NCI-H2029 (cell line): ENCODE results near the gene LRRC66.

Experiments
- DNase-seq: peaks from one replicate; lab custom pipeline; 2025; lab: John Stamatoyannopoulos, UW

LRRC66 gene

DNA sequence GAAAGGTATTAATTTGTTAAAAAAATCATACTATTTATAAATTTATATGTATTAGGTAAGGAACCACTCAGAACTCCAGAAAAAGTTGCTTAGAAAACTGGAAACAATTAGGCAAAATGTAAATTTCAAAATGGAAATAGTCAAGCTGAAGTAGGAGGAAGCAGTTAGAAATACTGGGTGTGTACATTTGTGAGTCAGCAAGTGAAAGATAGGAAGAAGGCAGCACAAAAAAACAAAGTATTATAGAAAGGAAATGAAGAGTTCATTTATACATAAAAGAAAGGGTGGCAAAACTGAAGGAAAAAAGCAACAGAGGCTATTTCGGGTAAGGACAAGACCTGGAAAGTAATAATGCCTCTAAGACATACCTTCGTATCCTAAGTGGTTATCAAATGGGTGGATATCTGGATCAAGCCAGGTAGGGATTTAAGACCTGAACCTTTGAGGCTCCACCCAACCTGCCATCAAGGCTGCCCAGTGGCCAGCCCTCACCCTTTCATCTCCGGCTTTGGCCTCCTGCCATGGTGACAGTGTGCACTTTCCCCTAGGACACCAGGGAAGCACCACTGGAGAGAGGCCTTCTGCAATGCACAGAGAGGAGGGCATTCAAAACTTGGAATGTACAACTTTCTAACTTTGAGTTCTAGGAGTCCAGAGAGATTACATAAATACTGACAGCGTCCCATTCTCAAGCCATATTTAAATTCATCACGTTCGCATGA is at the start of gene LRRC66:
LRRC66 (minus strand) TSS at position 428 of the 722 bp plus-strand sequence. CDS start 2,750 bp downstream, outside the sequence.
- DNase-seq: no peak

DNA sequence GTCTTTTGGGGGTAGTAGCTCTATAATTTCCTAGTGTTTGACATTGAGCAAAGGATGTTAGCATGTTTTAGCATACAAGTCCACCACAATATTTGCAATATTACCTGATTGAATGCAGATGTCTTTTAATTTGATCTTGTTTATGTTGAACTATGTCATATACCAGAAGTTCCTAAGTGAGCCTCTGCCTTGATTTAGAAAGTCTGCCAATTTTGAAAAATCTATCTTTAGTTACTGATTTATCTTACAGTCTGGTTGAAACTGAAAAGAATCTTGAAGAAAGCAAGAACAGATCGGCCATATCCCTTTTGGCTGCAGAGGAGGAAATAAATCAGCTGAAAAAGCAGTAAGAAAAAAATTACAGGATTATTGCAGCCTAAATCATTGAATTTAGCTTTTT is 49.4 kb upstream of the LRRC66 start:
- DNase-seq: no peak

- no peak for DNase-seq
These were observed 39.2 kb upstream of the LRRC66 start for GRCh38 chr4:52059372-52059771.

- no peak for DNase-seq
These were observed 38.1 kb upstream of the LRRC66 start for GRCh38 chr4:52058275-52058674.

DNA sequence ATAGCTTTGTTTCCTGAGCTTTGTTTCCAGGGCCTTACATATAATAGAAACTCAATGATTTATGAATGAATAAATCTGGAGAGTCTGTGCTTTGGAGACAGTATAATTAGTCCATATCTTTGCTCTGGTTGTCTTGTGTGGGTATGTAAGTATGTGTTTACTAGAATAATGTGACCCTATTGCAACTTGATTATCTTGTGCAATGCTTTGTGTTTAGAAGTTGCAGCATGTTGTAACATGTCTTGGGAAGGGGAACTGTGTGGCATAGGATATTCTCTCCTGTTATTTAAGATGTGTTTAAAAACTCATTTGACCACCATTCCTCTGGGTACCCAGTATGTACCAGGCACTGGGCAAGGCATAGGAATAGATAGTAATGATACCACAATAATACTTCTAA is 37.0 kb upstream of the LRRC66 start:
- no peak for DNase-seq

DNA sequence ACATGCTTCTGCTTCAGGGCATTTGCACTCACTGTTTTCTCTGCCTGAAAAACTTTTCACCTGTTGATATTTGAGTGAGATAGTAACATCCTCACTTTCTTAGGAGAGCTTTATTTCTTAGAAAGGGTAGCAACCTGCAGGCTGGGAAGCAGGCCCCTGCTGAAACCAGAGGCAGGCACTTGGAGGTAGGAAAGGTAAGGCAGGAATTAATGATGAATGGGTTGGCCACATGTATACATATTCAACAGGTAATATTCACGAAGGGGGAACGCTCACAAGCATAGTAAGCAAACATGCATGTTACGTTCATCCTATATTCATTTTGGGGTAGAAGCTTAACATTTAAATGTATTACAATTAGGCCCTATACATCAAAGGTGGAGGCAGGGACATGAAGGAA is 34.1 kb upstream of the LRRC66 start:
- DNase-seq: no peak

DNA sequence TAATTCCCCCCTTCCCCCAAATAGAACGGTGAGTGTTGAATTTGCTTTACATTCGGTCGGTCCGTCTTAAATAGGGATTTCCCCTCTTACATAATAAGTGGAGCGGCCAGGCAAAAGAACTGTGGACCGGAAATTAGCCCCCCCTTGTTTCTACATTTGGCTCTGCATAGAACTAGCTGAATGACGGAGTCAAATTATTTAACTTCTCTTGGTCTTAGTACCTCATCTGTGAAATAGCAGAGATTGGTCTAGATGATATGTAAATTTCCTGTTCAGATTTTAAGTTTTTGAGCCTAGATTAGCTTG is 32.3 kb upstream of the LRRC66 start:
- DNase-seq: no peak

DNA sequence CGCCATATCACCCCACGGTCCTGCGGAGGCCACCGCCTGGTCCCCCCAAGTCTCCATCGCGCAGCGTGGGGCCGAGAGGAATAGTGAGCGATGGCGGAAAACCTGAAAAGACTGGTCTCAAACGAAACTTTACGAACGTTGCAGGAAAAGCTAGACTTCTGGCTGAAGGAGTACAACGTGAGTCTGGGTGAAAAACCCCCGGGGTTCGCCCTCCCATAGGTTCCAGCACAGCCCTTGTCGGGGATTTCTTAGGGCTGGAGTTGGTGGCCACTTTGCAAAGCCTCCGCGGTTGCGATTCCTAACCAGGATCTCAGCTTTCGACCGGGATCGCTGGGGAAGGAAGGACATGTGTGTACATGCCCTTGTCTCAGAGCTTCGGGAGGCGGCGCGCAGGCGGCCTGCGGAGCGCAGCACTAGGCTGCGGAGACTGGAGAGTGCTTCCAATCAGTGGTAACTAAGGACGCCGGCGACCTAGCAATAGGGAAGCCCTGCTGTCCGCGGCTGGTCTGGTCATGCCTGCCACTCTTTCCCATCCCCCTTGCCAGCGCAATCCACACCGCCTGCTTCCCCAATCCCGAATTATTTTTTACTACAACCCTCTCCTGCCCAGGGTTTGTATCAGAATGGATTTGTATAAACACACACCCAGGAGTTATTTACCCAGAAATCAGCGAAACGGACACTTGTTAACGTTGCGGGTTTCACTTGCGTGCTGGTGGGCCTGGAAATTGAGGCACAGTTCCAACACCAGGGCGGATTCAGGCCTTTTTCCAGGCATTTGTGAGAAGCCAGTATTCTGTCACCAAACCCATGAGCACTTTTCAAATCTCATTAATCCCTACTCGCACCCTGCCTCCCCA is 31.7 kb upstream of the LRRC66 start:
- DNase-seq: no peak

- DNase-seq: no peak
These were observed 31.1 kb upstream of the LRRC66 start, which contains the start of gene SPATA18 for GRCh38 chr4:52051213-52051614. TSS of gene SPATA18 (plus strand) at chr4:52051304. CDS start at chr4:52051705, 401 bp downstream.

DNA sequence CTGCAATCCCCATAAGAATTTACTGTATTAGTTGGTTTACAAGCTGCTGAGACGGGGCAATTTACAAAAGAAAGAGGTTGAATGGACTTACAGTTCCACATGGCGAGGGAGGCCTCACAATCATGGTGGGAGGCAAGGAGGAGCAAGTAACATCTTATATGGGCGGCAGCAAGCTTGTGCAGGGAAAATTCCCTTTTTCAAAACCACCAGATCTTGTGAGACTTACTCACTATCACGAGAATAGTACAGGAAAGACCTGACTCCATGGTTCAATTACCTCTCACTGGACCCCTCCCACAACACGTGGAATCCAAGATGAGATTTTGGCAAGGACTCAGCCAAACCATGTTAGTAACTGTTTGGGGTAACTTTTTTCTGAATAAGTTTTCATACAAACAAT is 29.1 kb upstream of the LRRC66 start:
- DNase-seq: no peak

DNA sequence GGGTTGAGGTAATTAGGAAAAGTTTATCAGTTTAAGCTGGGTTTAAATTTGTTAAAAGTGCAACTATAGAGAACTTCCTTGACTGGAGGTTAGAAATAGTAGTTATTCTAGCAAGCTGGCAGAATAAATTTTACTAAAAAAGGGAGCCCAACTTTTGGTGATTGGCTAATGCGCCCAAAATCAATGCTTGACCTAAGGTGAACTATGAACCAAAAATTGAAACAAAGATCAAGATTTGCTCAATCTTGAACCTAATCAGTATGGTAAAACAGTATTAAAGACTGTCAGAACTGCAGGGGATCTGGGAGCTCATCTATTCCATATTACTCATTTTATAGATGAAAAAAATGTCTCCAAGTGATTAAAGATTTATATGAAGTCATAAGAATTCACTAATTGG is 24.9 kb upstream of the LRRC66 start:
- DNase-seq: no peak

DNA sequence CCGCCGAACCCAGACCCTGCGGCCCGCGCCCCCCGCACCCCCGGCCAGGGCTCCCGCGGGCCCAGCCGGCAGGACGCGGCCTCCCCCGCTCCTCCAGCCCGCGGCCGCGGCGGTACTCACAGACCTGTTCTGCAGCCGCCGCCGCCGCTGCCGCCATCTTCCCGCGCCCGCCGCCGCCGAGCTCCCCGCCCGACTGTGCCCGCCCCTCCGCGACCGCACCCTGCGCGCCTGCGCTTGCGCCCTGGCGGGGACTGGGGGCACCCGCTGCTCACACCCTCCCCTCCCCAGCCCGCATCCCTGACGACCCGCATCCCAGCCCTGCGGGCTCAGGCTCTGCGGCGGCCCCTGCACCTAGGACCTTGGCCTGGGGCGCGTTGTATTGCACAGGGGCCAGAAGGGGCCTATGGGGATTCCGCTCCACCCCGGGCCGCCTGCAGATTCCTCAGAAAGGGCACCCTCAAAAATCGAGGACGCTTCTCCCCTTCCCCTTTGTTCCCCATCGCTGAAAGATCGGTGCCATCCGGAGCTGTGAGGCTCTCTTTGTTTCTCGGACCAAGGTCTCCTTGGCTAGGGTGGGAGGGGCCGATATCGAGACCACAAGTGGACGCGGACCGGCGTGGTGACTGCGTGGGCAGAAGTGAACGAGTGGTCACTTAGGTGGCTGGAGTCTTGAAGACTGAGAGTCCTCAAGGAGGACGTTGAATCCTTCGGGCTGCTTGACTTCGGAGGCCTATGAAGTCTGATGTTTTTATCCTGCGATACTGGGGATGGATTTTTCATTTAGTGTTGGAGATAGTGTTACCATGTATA is 18.1 kb upstream of the LRRC66 start, which contains the start of gene SGCB:
SGCB (minus strand) TSS at position 197 of the 810 bp plus-strand sequence; CDS start at position 157, 40 bp downstream.
- DNase-seq: no peak

DNA sequence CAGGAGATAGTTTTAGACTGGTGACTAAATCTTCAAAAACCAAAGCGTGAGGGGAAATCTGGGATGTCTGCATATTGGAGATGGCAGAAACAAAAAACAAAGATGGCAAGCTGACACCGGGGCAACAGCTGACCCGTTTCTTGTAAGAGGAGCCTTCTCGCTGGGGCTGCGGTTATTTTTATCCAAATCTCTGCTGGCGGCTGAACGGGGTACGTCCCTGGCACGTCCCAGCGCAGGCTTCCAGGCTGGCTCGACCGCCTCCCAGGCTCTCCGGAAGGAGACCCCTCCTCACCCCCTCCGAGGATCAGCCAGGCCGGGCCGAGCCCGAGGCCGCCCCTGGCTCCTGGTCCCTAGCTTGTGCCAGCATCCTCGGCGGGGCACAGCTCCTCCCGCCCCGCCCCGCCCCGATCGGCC is 17.5 kb upstream of the LRRC66 start:
- DNase-seq: no peak

- DNase-seq: no peak
These were observed 16.8 kb upstream of the LRRC66 start for GRCh38 chr4:52036886-52037530.

DNA sequence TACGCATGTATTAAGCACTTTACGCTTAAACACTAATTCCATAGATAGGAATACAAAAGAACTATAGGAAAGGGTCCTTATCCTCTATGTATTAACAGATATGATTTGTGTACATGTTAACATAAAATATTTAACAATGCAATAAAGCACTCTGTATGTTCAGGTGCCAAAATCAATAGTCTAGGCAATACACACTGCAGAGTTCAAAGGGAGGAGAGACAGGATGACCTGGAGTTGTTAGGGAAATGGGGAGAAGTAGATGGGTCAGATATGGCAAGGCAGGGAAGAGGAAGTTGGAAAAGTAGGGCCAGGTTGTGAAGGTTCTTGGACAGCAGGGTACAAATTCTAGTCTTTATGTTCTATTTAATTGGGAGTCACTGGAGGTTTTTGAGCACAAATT is 15.0 kb upstream of the LRRC66 start:
- DNase-seq: no peak

DNA sequence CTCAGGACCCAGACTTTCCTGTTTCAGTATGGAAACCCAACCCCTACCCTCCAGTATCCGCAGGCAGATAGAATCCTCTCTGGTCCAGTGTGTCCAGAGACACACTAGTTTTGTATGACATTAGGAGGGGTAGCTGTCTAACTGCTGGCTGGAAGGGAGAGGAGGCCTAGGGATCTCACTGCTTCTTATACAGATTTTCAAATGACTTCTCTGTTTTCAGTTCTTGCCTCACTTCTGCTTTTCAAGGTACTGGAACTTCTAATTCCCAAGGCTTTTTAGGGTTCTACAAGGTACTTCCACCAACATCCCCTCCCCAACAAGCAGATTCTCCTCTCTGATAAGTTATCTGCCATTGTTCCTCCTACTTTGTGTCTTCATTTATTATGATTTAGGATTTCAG is 11.8 kb upstream of the LRRC66 start:
- no peak for DNase-seq

DNA sequence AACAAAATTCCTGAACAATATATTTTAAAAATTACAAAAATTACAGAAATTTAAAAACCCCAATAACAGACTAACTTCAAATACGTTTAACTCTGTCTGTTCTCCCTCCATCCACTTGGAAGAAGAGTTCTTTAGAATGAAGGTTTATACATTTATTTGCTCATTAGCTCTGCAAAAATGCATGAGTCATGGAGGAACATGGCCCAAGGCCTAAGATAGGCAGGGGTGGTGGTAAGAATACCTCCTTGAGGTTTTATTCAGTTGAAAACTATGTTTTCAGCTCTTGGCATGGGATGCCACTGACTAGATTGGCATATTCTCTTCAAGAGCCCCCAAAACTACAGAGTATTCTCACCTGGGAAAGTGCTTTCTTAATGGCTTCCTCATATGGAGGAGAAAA is 8.8 kb upstream of the LRRC66 start:
- DNase-seq: no peak

DNA sequence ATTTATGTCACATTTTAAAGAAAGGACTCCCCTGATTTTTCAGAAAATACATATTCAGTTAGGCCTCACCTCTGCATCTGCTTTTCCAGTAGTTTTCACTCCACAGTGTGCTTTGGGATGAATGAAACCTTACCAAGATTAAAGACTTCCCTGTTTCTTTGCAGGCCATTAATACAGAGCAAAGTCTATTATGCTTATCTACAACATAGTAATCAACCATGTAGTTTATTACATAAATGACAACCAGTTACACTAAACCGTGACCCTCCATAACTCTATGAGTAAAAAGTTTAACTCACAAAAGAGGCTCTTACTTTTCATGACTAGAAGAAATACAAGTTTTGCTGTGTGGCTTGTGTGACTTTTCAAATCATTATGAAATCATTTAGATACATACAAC is 2.3 kb downstream of the LRRC66 start:
- DNase-seq: no peak

DNA sequence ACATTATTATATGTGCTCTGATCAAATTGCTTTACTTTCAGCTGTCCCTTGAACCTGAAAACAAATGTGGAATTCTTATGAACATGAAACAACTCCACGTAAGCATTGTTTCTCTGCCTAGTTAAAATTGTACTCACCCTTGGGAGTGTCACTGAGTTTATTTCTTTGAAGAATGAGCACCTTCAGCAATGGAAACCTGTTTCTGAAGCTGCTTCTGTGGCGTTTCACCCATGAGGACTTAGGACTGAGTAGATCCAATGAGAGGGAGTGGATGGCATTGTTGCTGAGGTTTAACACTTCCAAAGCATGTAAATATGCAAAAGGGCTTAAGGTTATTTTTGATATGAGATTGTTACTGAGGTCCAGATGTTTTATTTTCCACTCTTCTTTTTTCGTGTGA is 3.2 kb downstream of the LRRC66 start:
- DNase-seq: no peak

GRCh38 chr4:52015366-52015765 is 4.8 kb downstream of the LRRC66 start:
- DNase-seq: no peak

DNA sequence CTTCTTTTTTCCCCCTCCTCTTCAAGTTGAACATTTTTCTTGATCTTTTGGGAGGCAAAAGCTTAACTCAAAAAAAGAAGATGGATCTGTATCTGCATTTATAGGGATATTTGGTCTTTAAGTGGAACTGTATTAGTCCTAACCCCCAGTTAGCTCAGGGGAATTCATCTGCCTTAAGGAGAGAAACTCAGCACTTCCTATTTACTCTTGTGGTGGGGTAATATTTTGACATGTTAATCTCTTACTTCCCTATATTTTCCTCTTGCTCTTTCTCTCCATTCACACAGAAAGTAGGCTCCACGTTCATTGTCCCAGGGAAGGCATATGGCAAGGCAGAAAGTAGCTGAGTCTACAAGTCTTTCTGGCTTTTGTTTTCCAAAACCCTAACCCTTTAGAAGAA is 5.3 kb downstream of the LRRC66 start:
- no peak for DNase-seq

GRCh38 chr4:52012651-52013050 is 7.5 kb downstream of the LRRC66 start:
- DNase-seq: no peak
